Peyer's patch (tissue), 4 donors: ENCODE results near the gene ACTR1B. TPM values are rescaled to one million over a fixed set of nuclear protein-coding genes. Genes with fewer than 3 reads are reported as not detected.
"Not testable (repeated sequence)": the region's sequence is repeated elsewhere in the genome, so short reads cannot be mapped to it uniquely, and the experiment has no call there.

Experiments used
- DNase-seq, 3 donors: peaks; one replicate each; pipeline ENCODE4 v3.0.0-alpha.2; 2017 to 2019
- H3K27ac ChIP-seq, 4 donors: fragments of 200-600 bp; sonication (generic); one replicate each; pipeline ENCODE4 v1.5.1; 2016 to 2019
- H3K27me3 ChIP-seq, 2 donors: fragments of 200-600 bp; sonication (generic); one replicate each; pipeline ENCODE4 v1.5.1; 2019
- H3K36me3 ChIP-seq, 3 donors: fragments of 200-600 bp; sonication (generic); one replicate each; pipeline ENCODE4 v1.5.1; 2016 to 2019
- H3K4me1 ChIP-seq, 4 donors: fragments of 200-600 bp; sonication (generic); one replicate each; pipeline ENCODE4 v1.5.1; 2016 to 2019
- H3K4me3 ChIP-seq, 4 donors: fragments of 200-600 bp; sonication (generic); 1 replicate in 3 of 4; 2 replicates in 1 of 4; pipeline ENCODE4 v1.5.1; 2016 to 2019; ENCODE audit warnings: mild to moderate bottlenecking in 1 of 4
- H3K9me3 ChIP-seq, 4 donors: fragments of 200-600 bp; sonication (generic); one replicate each; pipeline ENCODE4 v1.5.1; 2016 to 2019; ENCODE audit warnings: mild to moderate bottlenecking in 1 of 4
- CTCF ChIP-seq, 6 experiments: fragments of 450-650 bp in 4 of 6; fragments of 200-600 bp in 2 of 6; sonication (generic) in 1 of 6; IDR thresholded peaks; one replicate each; pipeline ENCODE4 v1.5.1; 2017 to 2019; ENCODE audit warnings: antibody characterized with exemption in 6 of 6, mild to moderate bottlenecking in 3 of 6, moderate library complexity in 1 of 6
- POLR2A ChIP-seq, 2 donors: fragments of 450-650 bp; IDR thresholded peaks; one replicate each; pipeline ENCODE4 v1.5.1; 2017; ENCODE audit warnings: antibody characterized with exemption in 2 of 2, mild to moderate bottlenecking in 2 of 2, moderate library complexity in 2 of 2
- small RNA-seq, 2 donors: library from RNA; depleted of rRNA; stranded (forward); fragments of <200 nt; gene quantifications; one replicate each; pipeline ENCODE3, GENCODE V24; 2016
- total RNA-seq, 4 donors: library from RNA; depleted of rRNA; stranded (reverse); fragments of >200 nt; gene quantifications; one replicate each; pipeline ENCODE4 v1.1.0, GENCODE V29; 2016

Gene ACTR1B
- total RNA-seq, 4 donors from 2014 or later, result 64.3 to 151 (median 89.1) TPM

- H3K27me3 ChIP-seq, H3K4me1 ChIP-seq, H3K36me3 ChIP-seq, H3K4me3 ChIP-seq, DNase-seq, H3K27ac ChIP-seq, H3K9me3 ChIP-seq: not testable (repeated sequence)
Measured at GRCh38 chr2:97622976-97623375, 40.9 kb downstream of the ACTR1B start.

GRCh38 chr2:97620492-97620891, 43.4 kb downstream of the ACTR1B start:
- H3K4me3 ChIP-seq, H3K27ac ChIP-seq, H3K36me3 ChIP-seq, H3K4me1 ChIP-seq, DNase-seq, H3K27me3 ChIP-seq, H3K9me3 ChIP-seq: not testable (repeated sequence)

- H3K4me3 ChIP-seq, H3K27ac ChIP-seq, H3K36me3 ChIP-seq, H3K9me3 ChIP-seq, H3K4me1 ChIP-seq, DNase-seq, H3K27me3 ChIP-seq: not testable (repeated sequence)
Measured at GRCh38 chr2:97618939-97619827, 44.7 kb downstream of the ACTR1B start.

GRCh38 chr2:97617911-97618310, 45.9 kb downstream of the ACTR1B start:
- DNase-seq, result no peak
- TF ChIP-seq POLR2A (IDR thresholded peaks at IDR 0.05) (no peak), CTCF (IDR thresholded peaks at IDR 0.05) (no peak)
- no peaks in the 10 kb centered on the region for H3K9me3 ChIP-seq
- H3K4me1 ChIP-seq, result no peaks in the 10 kb centered on the region
- no peak overlapping the region for H3K4me3 ChIP-seq
- no peaks in the 10 kb centered on the region for H3K27me3 ChIP-seq
- H3K36me3 ChIP-seq, result no peaks in the 10 kb centered on the region
- no peak overlapping the region for H3K27ac ChIP-seq

GRCh38 chr2:97615746-97616145, 48.1 kb downstream of the ACTR1B start:
- H3K36me3 ChIP-seq, H3K27me3 ChIP-seq, H3K9me3 ChIP-seq: not testable (repeated sequence)

GRCh38 chr2:97611895-97612294, 51.9 kb downstream of the ACTR1B start:
- not testable (repeated sequence) for H3K27me3 ChIP-seq, H3K4me1 ChIP-seq, H3K4me3 ChIP-seq, DNase-seq, H3K27ac ChIP-seq, H3K36me3 ChIP-seq, H3K9me3 ChIP-seq

More at GRCh38 chr2:97615746-97616145, 48.1 kb downstream of the ACTR1B start:
- not testable (repeated sequence) for H3K4me3 ChIP-seq, DNase-seq, H3K4me1 ChIP-seq, H3K27ac ChIP-seq

- H3K36me3 ChIP-seq, H3K4me1 ChIP-seq, DNase-seq, H3K9me3 ChIP-seq, H3K27me3 ChIP-seq, H3K27ac ChIP-seq, H3K4me3 ChIP-seq: not testable (repeated sequence)
Measured at GRCh38 chr2:97608745-97609144, 55.1 kb downstream of the ACTR1B start.

Small RNA genes lying within 50 kb of the gene (small RNA-seq; reads per million reads assigned to genes)
- 0 reads per million in 2 donors for gene RNU4-8P

Other genes with a start within 250 kb of the ACTR1B start
- gene ANKRD36B, start 74.2 kb downstream of the ACTR1B start, total RNA-seq, result 100 to 1,000 TPM in 1 of 4 donors, 10 to 100 TPM in 3; 28.5 to 294 (median 69.2) TPM
- gene COX5B, start 18.0 kb downstream of the ACTR1B start, total RNA-seq, result 100 to 1,000 TPM; 248 to 721 (median 447) TPM
- 10 to 100 TPM in 3 of 4 donors, 1 to 10 TPM in 1; 5.3 to 70.1 (median 25.5) TPM for gene C2orf92, start 5.7 kb upstream of the ACTR1B start, total RNA-seq
- gene ZAP70, start 49.5 kb upstream of the ACTR1B start, total RNA-seq, result 10 to 100 TPM; 11.5 to 75.1 (median 27.2) TPM